ENCODE results near the gene DHTKD1. TPM values are rescaled to one million over a fixed set of nuclear protein-coding genes. Genes with fewer than 3 reads are reported as not detected.

Gene DHTKD1
- total and polyA plus RNA-seq, 10 of the 15 experiments (the other 5 are each of a cell fraction or from before 2014, with no cell fraction given) = 11.3 to 35.0 (median 26.9) TPM

DNA sequence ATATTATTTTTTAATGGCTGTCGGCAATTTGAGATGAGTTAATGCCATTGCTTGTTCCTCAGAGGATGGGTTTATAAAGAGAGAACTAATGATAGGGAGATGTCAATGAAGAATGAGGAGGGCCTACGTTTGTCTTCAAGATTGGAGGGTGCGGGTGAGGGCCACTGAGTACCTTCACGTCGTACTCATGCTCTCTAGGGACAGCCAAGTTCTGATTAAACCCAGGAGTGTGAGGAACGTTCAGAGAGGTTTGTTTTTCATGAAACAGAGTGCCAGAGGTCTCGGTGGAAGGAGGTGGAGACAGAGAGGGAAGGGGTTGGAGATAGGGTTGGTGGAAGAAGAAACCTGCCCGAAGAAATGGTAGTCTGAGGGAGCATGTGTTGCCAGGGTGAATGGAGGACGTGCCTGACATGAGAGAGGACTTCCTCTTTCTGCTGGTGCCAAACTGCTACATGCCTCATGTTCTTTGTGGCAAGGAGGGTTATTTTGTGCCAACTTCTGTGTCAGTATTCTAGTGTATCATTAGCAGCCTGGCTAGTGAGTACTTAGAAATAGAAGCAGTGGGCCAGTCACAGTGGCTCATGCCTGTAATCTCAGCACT is 8.9 kb downstream of the DHTKD1 start (continued):
- TF ChIP-seq ZBTB11 (CRISPR knock-in tag; IDR thresholded peaks at IDR 0.05) = no peak
- TF ChIP-seq ZNF24 (IDR thresholded peaks at IDR 0.05) = 0 out of 2 replicates have a peak, but pooled peaks have one; percentile 16
- peak; percentile 81 for TF ChIP-seq HDGF (IDR thresholded peaks at IDR 0.05)
- no peak for TF ChIP-seq BMI1 (IDR thresholded peaks at IDR 0.05; ENCODE audit: borderline replicate concordance)

DNA sequence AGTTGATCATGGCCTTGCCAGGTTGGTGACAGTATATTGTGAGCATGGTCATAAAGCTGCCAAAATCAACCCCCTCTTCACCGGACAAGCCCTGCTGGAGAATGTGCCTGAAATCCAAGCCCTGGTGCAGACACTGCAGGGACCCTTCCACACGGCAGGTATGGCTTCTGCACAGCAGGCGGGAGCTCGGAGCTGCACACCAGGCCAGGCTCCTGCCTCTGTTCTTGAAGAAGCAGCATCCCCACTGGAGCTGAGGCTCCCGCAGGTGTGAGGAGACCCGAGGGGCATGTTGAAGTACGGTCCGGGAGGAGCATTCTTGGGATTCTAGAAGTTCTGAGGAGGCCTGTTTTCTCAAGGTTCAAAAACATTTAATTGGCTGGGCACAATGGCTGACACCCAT is 12.7 kb downstream of the DHTKD1 start:
- in situ Hi-C loops (cut with MboI) (no loop called here), intact Hi-C loops (cut with micrococcal nuclease; ENCODE audit: unreplicated experiment) (no loop called here)
- Histone ChIP-seq H3K27ac (ENCODE audit: control insufficient read depth, insufficient read depth) (no peak overlapping the region), H4K20me1 (ENCODE audit: control insufficient read depth, insufficient read depth) (no peaks in the 10 kb centered on the region), H3K4me3 (no peak overlapping the region), H3K4me1 (ENCODE audit: control insufficient read depth, insufficient read depth, low read length) (peaks cover 15% of the 10 kb centered on the region), H2AFZ (ENCODE audit: control insufficient read depth, low read depth, low read length) (no peak overlapping the region), H3K9me3 (replicated peaks; ENCODE audit: control insufficient read depth, insufficient read depth, low read length) (no peaks in the 10 kb centered on the region), H3K9ac (ENCODE audit: control insufficient read depth, insufficient read depth, low read length) (no peak overlapping the region), H3K36me3 (ENCODE audit: control insufficient read depth in 2 of 2, insufficient read depth in 2 of 2, low read length in 1 of 2) (peaks cover 0 to 3% of the 10 kb centered on the region in 2 experiments; a peak in 2 of 4 replicates), H3K27me3 (replicated peaks in 1 of 2; ENCODE audit: control insufficient read depth in 2 of 2, insufficient read depth in 2 of 2, low read length in 1 of 2) (no peaks in the 10 kb centered on the region), H3K79me2 (ENCODE audit: control insufficient read depth, insufficient read depth, low read length) (peaks cover 4% of the 10 kb centered on the region), H3K4me2 (ENCODE audit: control insufficient read depth, insufficient read depth) (no peak overlapping the region)
- BruUV-seq (replicated peaks) = TSS peak; percentile 25
- RAD21 ChIA-PET (ENCODE audit: unreplicated experiment) = no interaction called here
- no peak for ATAC-seq
- SMC1A ChIA-PET (ENCODE audit: uncharacterized antibody, unreplicated experiment) = no interaction called here
- DNase-seq (ENCODE audit: low read depth, low spot score) = no peak
- FAIRE-seq = no peak
- TF ChIP-seq, protein P1, sequence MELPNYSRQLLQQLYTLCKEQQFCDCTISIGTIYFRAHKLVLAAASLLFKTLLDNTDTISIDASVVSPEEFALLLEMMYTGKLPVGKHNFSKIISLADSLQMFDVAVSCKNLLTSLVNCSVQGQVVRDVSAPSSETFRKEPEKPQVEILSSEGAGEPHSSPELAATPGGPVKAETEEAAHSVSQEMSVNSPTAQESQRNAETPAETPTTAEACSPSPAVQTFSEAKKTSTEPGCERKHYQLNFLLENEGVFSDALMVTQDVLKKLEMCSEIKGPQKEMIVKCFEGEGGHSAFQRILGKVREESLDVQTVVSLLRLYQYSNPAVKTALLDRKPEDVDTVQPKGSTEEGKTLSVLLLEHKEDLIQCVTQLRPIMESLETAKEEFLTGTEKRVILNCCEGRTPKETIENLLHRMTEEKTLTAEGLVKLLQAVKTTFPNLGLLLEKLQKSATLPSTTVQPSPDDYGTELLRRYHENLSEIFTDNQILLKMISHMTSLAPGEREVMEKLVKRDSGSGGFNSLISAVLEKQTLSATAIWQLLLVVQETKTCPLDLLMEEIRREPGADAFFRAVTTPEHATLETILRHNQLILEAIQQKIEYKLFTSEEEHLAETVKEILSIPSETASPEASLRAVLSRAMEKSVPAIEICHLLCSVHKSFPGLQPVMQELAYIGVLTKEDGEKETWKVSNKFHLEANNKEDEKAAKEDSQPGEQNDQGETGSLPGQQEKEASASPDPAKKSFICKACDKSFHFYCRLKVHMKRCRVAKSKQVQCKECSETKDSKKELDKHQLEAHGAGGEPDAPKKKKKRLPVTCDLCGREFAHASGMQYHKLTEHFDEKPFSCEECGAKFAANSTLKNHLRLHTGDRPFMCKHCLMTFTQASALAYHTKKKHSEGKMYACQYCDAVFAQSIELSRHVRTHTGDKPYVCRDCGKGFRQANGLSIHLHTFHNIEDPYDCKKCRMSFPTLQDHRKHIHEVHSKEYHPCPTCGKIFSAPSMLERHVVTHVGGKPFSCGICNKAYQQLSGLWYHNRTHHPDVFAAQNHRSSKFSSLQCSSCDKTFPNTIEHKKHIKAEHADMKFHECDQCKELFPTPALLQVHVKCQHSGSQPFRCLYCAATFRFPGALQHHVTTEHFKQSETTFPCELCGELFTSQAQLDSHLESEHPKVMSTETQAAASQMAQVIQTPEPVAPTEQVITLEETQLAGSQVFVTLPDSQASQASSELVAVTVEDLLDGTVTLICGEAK (IDR thresholded peaks at IDR 0.05; ENCODE audit: borderline replicate concordance) = no peak
- TF ChIP-seq ZBED1 (IDR thresholded peaks at IDR 0.05; ENCODE audit: borderline replicate concordance) (no peak), BHLHE40 (IDR thresholded peaks at IDR 0.05; ENCODE audit: borderline replicate concordance in 1 of 2, low read depth in 2 of 2, low read length in 1 of 2) (no peak), YBX1 (IDR thresholded peaks at IDR 0.05) (no peak), GABPA (IDR thresholded peaks at IDR 0.05; ENCODE audit: low read depth) (no peak), NFYA (IDR thresholded peaks at IDR 0.05; ENCODE audit: borderline replicate concordance, low read depth, low read length) (no peak)
- TF ChIP-seq, protein P2, sequence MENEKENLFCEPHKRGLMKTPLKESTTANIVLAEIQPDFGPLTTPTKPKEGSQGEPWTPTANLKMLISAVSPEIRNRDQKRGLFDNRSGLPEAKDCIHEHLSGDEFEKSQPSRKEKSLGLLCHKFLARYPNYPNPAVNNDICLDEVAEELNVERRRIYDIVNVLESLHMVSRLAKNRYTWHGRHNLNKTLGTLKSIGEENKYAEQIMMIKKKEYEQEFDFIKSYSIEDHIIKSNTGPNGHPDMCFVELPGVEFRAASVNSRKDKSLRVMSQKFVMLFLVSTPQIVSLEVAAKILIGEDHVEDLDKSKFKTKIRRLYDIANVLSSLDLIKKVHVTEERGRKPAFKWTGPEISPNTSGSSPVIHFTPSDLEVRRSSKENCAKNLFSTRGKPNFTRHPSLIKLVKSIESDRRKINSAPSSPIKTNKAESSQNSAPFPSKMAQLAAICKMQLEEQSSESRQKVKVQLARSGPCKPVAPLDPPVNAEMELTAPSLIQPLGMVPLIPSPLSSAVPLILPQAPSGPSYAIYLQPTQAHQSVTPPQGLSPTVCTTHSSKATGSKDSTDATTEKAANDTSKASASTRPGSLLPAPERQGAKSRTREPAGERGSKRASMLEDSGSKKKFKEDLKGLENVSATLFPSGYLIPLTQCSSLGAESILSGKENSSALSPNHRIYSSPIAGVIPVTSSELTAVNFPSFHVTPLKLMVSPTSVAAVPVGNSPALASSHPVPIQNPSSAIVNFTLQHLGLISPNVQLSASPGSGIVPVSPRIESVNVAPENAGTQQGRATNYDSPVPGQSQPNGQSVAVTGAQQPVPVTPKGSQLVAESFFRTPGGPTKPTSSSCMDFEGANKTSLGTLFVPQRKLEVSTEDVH (IDR thresholded peaks at IDR 0.05; ENCODE audit: low read depth, partially characterized antibody) = no peak
- CTCF ChIA-PET = no interaction called here
- WGBS (ENCODE audit: insufficient coverage, insufficient replicate concordance, low lambda C conversion rate, missing lambda C conversion rate) = 94% methylated on average over 8 of the region's 8 CpGs
- POLR2A ChIA-PET = interaction anchor here (0.6 to 0.9 kb wide), 2 partner anchors 11 to 41 kb away, joined by 3 to 4 read pairs; no protein-coding TSS in a partner anchor
